Measurements from ENCODE around the gene MYCBPAP.

The MYCBPAP gene

GRCh38 chr17:50537721-50538548 lies 29.7 kb downstream of the MYCBPAP start:
- DNase-seq, result no peak

GRCh38 chr17:50538549-50539410 lies 30.5 kb downstream of the MYCBPAP start:
- no peak for DNase-seq

- DNase-seq, result no peak
Observed at GRCh38 chr17:50539762-50540559, 31.7 kb downstream of the MYCBPAP start.

- no peak for DNase-seq
Observed at GRCh38 chr17:50540560-50541401, 32.5 kb downstream of the MYCBPAP start.

GRCh38 chr17:50541402-50541715 lies 33.1 kb downstream of the MYCBPAP start:
- DNase-seq, result no peak

- DNase-seq, result peak; percentile 75 to 86
Observed at GRCh38 chr17:50541716-50542688, 33.8 kb downstream of the MYCBPAP start.

- no peak for DNase-seq
Observed at GRCh38 chr17:50542795-50543774, 34.8 kb downstream of the MYCBPAP start.

GRCh38 chr17:50544516-50544915 lies 36.3 kb downstream of the MYCBPAP start:
- DNase-seq, result no peak

GRCh38 chr17:50545311-50545710 lies 37.1 kb downstream of the MYCBPAP start:
- DNase-seq, result no peak

- no peak for DNase-seq
Observed at GRCh38 chr17:50546701-50547034, 38.4 kb downstream of the MYCBPAP start.

- peak; percentile 87 to 88 for DNase-seq
Observed at GRCh38 chr17:50547035-50547735, 38.9 kb downstream of the MYCBPAP start, which contains the start of gene SPATA20. SPATA20 (plus strand) TSS chr17:50547174; CDS start chr17:50547209, 35 bp downstream.

GRCh38 chr17:50547736-50548083 lies 39.5 kb downstream of the MYCBPAP start:
- no peak for DNase-seq

- DNase-seq, result no peak
Observed at GRCh38 chr17:50548831-50549230, 40.6 kb downstream of the MYCBPAP start.

GRCh38 chr17:50549256-50549941 lies 41.2 kb downstream of the MYCBPAP start:
- DNase-seq, result no peak

- no peak for DNase-seq
Observed at GRCh38 chr17:50549969-50550368, 41.7 kb downstream of the MYCBPAP start.

GRCh38 chr17:50550661-50551432 lies 42.6 kb downstream of the MYCBPAP start:
- no peak for DNase-seq

GRCh38 chr17:50551433-50551815 lies 43.2 kb downstream of the MYCBPAP start:
- no peak for DNase-seq

- DNase-seq, result no peak
Observed at GRCh38 chr17:50551884-50552283, 43.6 kb downstream of the MYCBPAP start.
